B cell (primary cell): ENCODE data around the gene PTGER3. TPM values are rescaled to one million over a fixed set of nuclear protein-coding genes. Genes with fewer than 3 reads are reported as not detected.

Experiments used
- ATAC-seq: fragments of 200-7000 bp; cut with Tn5 transposase; one replicate; pipeline ENCODE4 v1.10.0; 2021; ENCODE audit warnings: low read depth, mild to moderate bottlenecking, moderate number of reproducible peaks, moderate library complexity
- CTCF ChIA-PET: fragments of 350-600 bp; sonication (Branson Sonifier 250); formaldehyde crosslinking; loops from one replicate; lab custom pipeline; 2021; ENCODE audit warnings: antibody characterized with exemption, inconsistent platforms; lab: Charles Lee
- POLR2A ChIA-PET: fragments of 350-600 bp; sonication (Branson Sonifier 250); formaldehyde crosslinking; loops from one replicate; lab custom pipeline; 2021; ENCODE audit warnings: antibody characterized with exemption; lab: Charles Lee
- DNase-seq: peaks from one replicate; pipeline ENCODE4 v3.0.0; 2013
- H2AFZ ChIP-seq: 2 replicates; pipeline ENCODE4 v1.6.1; 2012; ENCODE audit warnings: mild to moderate bottlenecking, low read depth, low read length; ENCODE audit not compliant: insufficient read depth, poor library complexity, severe bottlenecking
- H3K27ac ChIP-seq, 2 donors: 1 replicate in 1 of 2; 2 replicates in 1 of 2; pipeline ENCODE4 v1.5.1; 2012 to 2013; ENCODE audit warnings: low read length in 2 of 2, mild to moderate bottlenecking in 2 of 2, moderate library complexity in 1 of 2
- H3K27me3 ChIP-seq, 4 experiments: fragments of 200-600 bp in 1 of 4; sonication (generic) in 1 of 4; replicated peaks in 1 of 4; 1 replicate in 2 of 4; 2 replicates in 2 of 4; pipeline versions ENCODE4 v1.6.1 to v1.7.0; 2013 to 2016; ENCODE audit warnings: low read length in 3 of 4, mild to moderate bottlenecking in 2 of 4, mixed read lengths in 1 of 4, moderate library complexity in 1 of 4; ENCODE audit not compliant: insufficient read depth in 4 of 4, control insufficient read depth in 3 of 4; ENCODE audit errors: control extremely low read depth in 1 of 4
- H3K36me3 ChIP-seq, 2 experiments: replicated peaks in 1 of 2; 1 replicate in 1 of 2; 2 replicates in 1 of 2; pipeline versions ENCODE4 v1.6.1 to v1.7.1; 2013; ENCODE audit warnings: low read length in 1 of 2; ENCODE audit not compliant: insufficient read depth in 2 of 2, control insufficient read depth in 1 of 2; ENCODE audit errors: control extremely low read depth in 1 of 2, extremely low read depth in 1 of 2
- H3K4me1 ChIP-seq, 2 donors: fragments of 200-600 bp in 1 of 2; sonication (generic) in 1 of 2; 1 replicate in 1 of 2; 2 replicates in 1 of 2; pipeline versions ENCODE4 v1.5.1 to v1.6.1; 2013 to 2017; ENCODE audit warnings: low read length in 2 of 2; ENCODE audit not compliant: control insufficient read depth in 2 of 2, insufficient read depth in 2 of 2
- H3K4me2 ChIP-seq: replicated peaks from 2 replicates; pipeline ENCODE3; 2012; ENCODE audit warnings: mild to moderate bottlenecking, low read depth, low read length; ENCODE audit not compliant: poor library complexity, severe bottlenecking
- H3K4me3 ChIP-seq, 5 experiments: fragments of 200-600 bp in 1 of 5; sonication (generic) in 1 of 5; 1 replicate in 3 of 5; 2 replicates in 2 of 5; pipeline versions ENCODE4 v1.5.1 to v1.7.0; 2011 to 2016; ENCODE audit warnings: low read length in 4 of 5, mild to moderate bottlenecking in 4 of 5, low read depth in 2 of 5, control low read depth in 1 of 5, moderate library complexity in 1 of 5; ENCODE audit not compliant: insufficient read depth in 1 of 5; ENCODE audit errors: control extremely low read depth in 1 of 5, extremely low read depth in 1 of 5
- H3K79me2 ChIP-seq: fragments of 200-600 bp; sonication (generic); one replicate; pipeline ENCODE4 v1.6.0; 2016; ENCODE audit warnings: low read length; ENCODE audit not compliant: control insufficient read depth, insufficient read depth
- H3K9ac ChIP-seq: fragments of 200-600 bp; sonication (generic); 2 replicates; pipeline ENCODE4 v1.6.1; 2017; ENCODE audit warnings: mild to moderate bottlenecking, low read length, moderate library complexity
- H3K9me3 ChIP-seq, 3 donors: one replicate each; pipeline versions ENCODE4 v1.6.1 to v1.7.1; 2013; ENCODE audit warnings: low read length in 2 of 3; ENCODE audit not compliant: control insufficient read depth in 2 of 3, insufficient read depth in 1 of 3; ENCODE audit errors: control extremely low read depth in 1 of 3
- H4K20me1 ChIP-seq: 2 replicates; pipeline ENCODE4 v1.6.0; 2012; ENCODE audit warnings: mild to moderate bottlenecking, low read length; ENCODE audit not compliant: insufficient read depth, control insufficient read depth, poor library complexity, severe bottlenecking
- H3K27ac Mint-ChIP-seq: one replicate; pipeline ENCODE4 v1.8.0; 2021; ENCODE audit warnings: mixed read lengths
- H3K27me3 Mint-ChIP-seq: one replicate; pipeline ENCODE4 v1.8.0; 2021; ENCODE audit warnings: mixed read lengths
- H3K4me1 Mint-ChIP-seq: one replicate; pipeline ENCODE4 v1.8.0; 2021; ENCODE audit warnings: mixed read lengths
- H3K4me3 Mint-ChIP-seq: one replicate; pipeline ENCODE4 v1.8.0; 2021; ENCODE audit warnings: mixed read lengths
- H3K9me3 Mint-ChIP-seq: one replicate; pipeline ENCODE4 v1.8.0; 2022; ENCODE audit warnings: mixed read lengths; ENCODE audit not compliant: insufficient read depth
- EZH2 ChIP-seq: IDR thresholded peaks from 2 replicates; pipeline ENCODE4 v1.6.1; 2012; ENCODE audit warnings: borderline replicate concordance, low read depth, mild to moderate bottlenecking, moderate library complexity, low read length; ENCODE audit not compliant: insufficient read depth, poor library complexity, severe bottlenecking
- WGBS: methylation state at CpG from one replicate; pipeline ENCODE4 v1.1.5; 2013; ENCODE audit warnings: missing lambda C conversion rate; ENCODE audit not compliant: insufficient coverage; 5-methylcytosine and 5-hydroxymethylcytosine counted together
- intact Hi-C: fragments of 100-400 bp; cut with micrococcal nuclease; formaldehyde crosslinking; loops from one replicate; pipeline ENCODE4 v1.10.0; 2022
- polyA plus RNA-seq: library from polyadenylated mRNA; depleted of rRNA; stranded (reverse); fragments of >200 nt; gene quantifications from 2 replicates; pipeline ENCODE4 v1.2.3, GENCODE V29; 2012
- total RNA-seq, 2 donors: library from RNA; stranded (reverse); fragments of 120-200 nt in 1 of 2; gene quantifications; 1 replicate in 1 of 2; 2 replicates in 1 of 2; pipeline versions ENCODE4 v1.2.3 to v1.2.4, GENCODE V29; 2013 to 2022
- TF ChIP-seq, protein P1 (sequence below): fragments of 200-600 bp; IDR thresholded peaks from one replicate; pipeline ENCODE4 v1.8.0; 2022; ENCODE audit warnings: antibody characterized with exemption, mild to moderate bottlenecking

PTGER3 gene
- total and polyA plus RNA-seq, 2 donors (not counting 1 experiment from before 2014, with no cell fraction given) = 0.27 TPM; not detected in 1

DNA sequence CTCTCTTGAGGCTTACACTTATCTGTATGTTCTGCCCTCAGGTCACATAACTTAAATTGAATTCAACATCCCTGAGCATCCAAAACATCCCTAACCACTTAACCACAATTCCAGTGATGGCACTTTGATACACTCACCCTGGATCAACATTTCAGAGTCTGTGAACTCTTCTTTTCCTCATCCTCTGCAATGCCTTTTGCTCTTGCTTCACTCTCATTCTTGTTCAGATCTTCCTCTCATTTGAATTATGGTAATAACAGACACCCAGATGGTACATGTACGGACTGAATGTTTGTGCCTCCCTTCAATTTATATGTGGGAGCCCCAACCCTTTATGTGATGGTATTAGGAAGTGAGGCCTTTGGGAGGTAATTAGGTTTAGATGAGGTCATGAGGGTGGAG is 33.4 kb downstream of the PTGER3 start:
- Histone ChIP-seq H3K4me3 (no peak overlapping the region), H3K9me3 (no peaks in the 10 kb centered on the region), H3K36me3 (no peaks in the 10 kb centered on the region), H3K9ac (no peak overlapping the region), H3K27ac (no peak overlapping the region), H3K4me1 (no peaks in the 10 kb centered on the region), H3K4me2 (no peak overlapping the region), H2AFZ (no peak overlapping the region), H3K79me2 (no peaks in the 10 kb centered on the region), H3K27me3 (no peaks in the 10 kb centered on the region), H4K20me1 (no peaks in the 10 kb centered on the region)
- H3K27ac Mint-ChIP-seq = no peak overlapping the region
- no CpG with 5 or more reads among the region's 1 CpG for WGBS
- H3K4me1 Mint-ChIP-seq = no peaks in the 10 kb centered on the region
- H3K9me3 Mint-ChIP-seq = no peaks in the 10 kb centered on the region
- H3K27me3 Mint-ChIP-seq = peaks cover 17% of the 10 kb centered on the region
- no peak for DNase-seq
- intact Hi-C loops = no loop called here
- H3K4me3 Mint-ChIP-seq = no peak overlapping the region
- CTCF ChIA-PET = interaction anchor here (1.1 kb wide), 1 partner anchor 14 kb away, joined by 3 read pairs; no protein-coding TSS in a partner anchor
- TF ChIP-seq EZH2 = no peak
- TF ChIP-seq, protein P1, sequence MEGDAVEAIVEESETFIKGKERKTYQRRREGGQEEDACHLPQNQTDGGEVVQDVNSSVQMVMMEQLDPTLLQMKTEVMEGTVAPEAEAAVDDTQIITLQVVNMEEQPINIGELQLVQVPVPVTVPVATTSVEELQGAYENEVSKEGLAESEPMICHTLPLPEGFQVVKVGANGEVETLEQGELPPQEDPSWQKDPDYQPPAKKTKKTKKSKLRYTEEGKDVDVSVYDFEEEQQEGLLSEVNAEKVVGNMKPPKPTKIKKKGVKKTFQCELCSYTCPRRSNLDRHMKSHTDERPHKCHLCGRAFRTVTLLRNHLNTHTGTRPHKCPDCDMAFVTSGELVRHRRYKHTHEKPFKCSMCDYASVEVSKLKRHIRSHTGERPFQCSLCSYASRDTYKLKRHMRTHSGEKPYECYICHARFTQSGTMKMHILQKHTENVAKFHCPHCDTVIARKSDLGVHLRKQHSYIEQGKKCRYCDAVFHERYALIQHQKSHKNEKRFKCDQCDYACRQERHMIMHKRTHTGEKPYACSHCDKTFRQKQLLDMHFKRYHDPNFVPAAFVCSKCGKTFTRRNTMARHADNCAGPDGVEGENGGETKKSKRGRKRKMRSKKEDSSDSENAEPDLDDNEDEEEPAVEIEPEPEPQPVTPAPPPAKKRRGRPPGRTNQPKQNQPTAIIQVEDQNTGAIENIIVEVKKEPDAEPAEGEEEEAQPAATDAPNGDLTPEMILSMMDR = no peak
- POLR2A ChIA-PET = no interaction called here
- no peak for ATAC-seq

GRCh38 chr1:71002709-71003475 is 44.7 kb downstream of the PTGER3 start:
- ChIA-PET CTCF (no interaction called here), POLR2A (no interaction called here)
- H3K9me3 Mint-ChIP-seq = no peaks in the 10 kb centered on the region

More at GRCh38 chr1:71002709-71003475, 44.7 kb downstream of the PTGER3 start:
- ATAC-seq (no peak), DNase-seq (no peak)
- no peak overlapping the region for H3K4me2 ChIP-seq
- WGBS = no CpG with 5 or more reads among the region's 3 CpGs
- H3K36me3 ChIP-seq = no peaks in the 10 kb centered on the region
- H3K4me3 ChIP-seq = no peak overlapping the region
- H3K9me3 ChIP-seq = no peaks in the 10 kb centered on the region
- intact Hi-C loops = no loop called here
- H3K27me3 ChIP-seq = no peaks in the 10 kb centered on the region
- no peak overlapping the region for H2AFZ ChIP-seq
- H4K20me1 ChIP-seq = no peaks in the 10 kb centered on the region
- H3K4me3 Mint-ChIP-seq = no peak overlapping the region
- no peak overlapping the region for H3K27ac ChIP-seq
- no peaks in the 10 kb centered on the region for H3K4me1 ChIP-seq
- no peaks in the 10 kb centered on the region for H3K27me3 Mint-ChIP-seq
- no peaks in the 10 kb centered on the region for H3K79me2 ChIP-seq
- no peaks in the 10 kb centered on the region for H3K4me1 Mint-ChIP-seq
- no peak overlapping the region for H3K27ac Mint-ChIP-seq
- no peak overlapping the region for H3K9ac ChIP-seq
- TF ChIP-seq, protein P1 = no peak
- TF ChIP-seq EZH2 = no peak
